Measurements from ENCODE around the gene ITGA7.

DNA sequence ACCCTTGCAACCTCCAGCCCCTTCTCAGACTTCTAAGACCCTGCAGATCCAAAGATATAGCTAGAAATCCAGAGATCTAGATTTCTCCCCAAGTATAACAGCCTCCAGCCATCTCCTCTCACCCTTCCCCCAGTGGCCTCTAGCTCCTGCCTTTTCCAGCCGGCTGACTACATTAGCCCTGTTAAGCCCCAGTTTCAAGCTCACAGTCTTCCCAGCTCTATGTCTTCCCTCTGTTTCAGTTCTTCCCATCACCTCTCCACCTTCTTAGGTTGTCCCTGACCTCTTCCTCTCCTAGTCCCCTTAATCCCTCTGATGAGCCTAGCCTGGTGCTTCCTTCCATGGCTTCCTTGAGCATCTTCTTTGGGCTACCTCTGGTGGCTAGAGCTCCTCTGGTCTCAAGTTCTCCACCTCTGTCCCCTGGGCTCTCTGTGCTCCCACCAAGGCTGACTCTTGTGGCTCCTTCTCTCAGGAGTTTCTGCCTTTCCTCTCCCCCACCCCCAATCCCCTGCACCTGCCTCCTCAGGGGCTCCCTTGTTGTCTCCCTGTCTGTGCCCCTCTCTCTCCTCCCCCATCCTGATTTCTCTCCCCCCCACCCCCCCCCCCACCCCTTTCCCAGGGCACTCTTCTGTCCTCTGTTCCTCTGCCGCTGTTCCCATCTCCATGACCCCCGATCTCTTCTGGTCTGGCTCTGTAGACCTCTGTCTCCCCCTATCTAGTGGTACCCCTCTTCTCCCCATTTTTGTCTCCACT lies 34.4 kb upstream of the ITGA7 start:
- TF ChIP-seq, protein P1, sequence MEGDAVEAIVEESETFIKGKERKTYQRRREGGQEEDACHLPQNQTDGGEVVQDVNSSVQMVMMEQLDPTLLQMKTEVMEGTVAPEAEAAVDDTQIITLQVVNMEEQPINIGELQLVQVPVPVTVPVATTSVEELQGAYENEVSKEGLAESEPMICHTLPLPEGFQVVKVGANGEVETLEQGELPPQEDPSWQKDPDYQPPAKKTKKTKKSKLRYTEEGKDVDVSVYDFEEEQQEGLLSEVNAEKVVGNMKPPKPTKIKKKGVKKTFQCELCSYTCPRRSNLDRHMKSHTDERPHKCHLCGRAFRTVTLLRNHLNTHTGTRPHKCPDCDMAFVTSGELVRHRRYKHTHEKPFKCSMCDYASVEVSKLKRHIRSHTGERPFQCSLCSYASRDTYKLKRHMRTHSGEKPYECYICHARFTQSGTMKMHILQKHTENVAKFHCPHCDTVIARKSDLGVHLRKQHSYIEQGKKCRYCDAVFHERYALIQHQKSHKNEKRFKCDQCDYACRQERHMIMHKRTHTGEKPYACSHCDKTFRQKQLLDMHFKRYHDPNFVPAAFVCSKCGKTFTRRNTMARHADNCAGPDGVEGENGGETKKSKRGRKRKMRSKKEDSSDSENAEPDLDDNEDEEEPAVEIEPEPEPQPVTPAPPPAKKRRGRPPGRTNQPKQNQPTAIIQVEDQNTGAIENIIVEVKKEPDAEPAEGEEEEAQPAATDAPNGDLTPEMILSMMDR (IDR thresholded peaks at IDR 0.05) = no peak
- TF ChIP-seq POLR2A (IDR thresholded peaks at IDR 0.05) = no peak
